ENCODE results near the gene COLEC11.
"Not testable (repeated sequence)": the region's sequence is repeated elsewhere in the genome, so short reads cannot be mapped to it uniquely, and the experiment has no call there.

Gene COLEC11

DNA sequence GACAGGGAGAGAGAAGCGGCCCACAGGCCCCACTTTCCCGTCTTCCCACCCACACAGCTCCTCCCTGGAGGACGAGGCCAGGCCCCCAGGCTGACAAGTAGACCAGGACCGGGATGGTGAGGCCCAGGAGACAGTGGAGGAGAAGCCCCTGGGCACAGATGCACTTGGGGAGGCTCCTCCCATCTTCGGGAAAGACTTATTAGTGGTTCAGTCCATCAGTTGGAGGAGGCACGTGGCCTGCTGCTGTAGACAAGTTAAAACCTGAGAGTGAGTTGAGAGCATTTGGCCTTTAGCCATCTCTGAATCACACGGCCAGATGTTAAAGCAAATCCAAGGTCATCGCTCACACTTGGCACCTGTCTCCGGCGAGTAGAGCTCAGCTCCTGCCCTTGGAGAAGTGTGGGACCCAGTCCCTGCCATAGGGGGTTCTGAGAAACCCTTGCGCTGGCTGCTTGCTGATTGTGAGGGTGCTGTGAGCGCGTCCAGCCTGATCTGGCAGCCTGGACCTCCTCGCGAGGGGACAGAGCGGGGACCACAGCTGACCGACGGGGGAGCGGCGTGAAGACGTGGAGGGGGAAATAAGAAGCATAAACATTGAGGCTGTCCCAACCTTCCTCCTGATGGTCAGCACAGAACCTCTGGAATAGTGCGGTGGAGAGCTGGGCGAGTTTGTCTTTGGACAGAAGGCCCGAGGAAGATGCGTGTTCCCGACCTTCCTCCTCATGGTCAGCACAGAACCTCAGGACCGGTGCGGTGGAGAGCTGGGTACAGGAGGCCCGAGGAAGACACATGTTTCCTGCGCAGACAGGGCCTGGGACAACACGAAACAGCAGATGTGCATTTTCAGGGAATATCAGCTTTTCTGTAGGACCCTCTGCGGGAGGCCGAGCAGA, 38.4 kb downstream of the COLEC11 start:
- H3K4me3 ChIP-seq (ENCODE audit: low read depth, low read length), result no peak overlapping the region
- TF ChIP-seq, protein P1, sequence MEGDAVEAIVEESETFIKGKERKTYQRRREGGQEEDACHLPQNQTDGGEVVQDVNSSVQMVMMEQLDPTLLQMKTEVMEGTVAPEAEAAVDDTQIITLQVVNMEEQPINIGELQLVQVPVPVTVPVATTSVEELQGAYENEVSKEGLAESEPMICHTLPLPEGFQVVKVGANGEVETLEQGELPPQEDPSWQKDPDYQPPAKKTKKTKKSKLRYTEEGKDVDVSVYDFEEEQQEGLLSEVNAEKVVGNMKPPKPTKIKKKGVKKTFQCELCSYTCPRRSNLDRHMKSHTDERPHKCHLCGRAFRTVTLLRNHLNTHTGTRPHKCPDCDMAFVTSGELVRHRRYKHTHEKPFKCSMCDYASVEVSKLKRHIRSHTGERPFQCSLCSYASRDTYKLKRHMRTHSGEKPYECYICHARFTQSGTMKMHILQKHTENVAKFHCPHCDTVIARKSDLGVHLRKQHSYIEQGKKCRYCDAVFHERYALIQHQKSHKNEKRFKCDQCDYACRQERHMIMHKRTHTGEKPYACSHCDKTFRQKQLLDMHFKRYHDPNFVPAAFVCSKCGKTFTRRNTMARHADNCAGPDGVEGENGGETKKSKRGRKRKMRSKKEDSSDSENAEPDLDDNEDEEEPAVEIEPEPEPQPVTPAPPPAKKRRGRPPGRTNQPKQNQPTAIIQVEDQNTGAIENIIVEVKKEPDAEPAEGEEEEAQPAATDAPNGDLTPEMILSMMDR (IDR thresholded peaks at IDR 0.05; ENCODE audit: insufficient read depth, low read depth, low read length, missing control alignments), result no peak
- no peak for DNase-seq (ENCODE audit: low read depth)

DNA sequence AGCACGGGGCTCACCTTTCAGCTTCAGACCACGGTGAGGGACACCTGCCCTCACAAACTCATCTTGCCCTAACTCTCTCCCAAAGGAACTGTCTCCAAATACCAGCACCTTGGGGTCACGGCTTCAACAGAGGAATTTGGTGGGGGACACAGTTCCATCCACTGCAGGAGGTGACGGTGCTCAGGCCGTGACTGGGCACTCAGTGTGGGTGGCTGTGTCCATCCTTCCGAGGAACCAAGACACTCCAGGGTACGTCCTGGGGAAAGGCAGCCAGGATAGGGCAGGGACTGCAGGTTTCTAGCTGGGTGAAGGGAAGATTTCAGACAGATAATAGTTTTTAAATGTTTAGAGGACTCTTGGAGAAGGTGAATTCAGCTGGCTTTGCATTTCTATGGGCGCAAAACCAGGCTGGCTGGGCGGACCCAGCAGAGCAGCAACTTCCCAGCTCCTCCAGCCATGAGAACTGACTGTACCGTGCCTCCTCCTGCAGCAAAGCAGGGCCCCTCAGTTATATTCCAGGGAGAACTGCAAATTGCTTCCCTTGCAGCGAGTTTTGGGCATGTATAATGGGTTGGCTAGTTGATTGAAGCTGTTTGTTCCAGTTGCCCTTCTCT, 39.2 kb downstream of the COLEC11 start:
- DNase-seq (ENCODE audit: low read depth), result no peak
- TF ChIP-seq, protein P1 (IDR thresholded peaks at IDR 0.05; ENCODE audit: insufficient read depth, low read depth, low read length, missing control alignments), result no peak
- no peak overlapping the region for H3K4me3 ChIP-seq (ENCODE audit: low read depth, low read length)

DNA sequence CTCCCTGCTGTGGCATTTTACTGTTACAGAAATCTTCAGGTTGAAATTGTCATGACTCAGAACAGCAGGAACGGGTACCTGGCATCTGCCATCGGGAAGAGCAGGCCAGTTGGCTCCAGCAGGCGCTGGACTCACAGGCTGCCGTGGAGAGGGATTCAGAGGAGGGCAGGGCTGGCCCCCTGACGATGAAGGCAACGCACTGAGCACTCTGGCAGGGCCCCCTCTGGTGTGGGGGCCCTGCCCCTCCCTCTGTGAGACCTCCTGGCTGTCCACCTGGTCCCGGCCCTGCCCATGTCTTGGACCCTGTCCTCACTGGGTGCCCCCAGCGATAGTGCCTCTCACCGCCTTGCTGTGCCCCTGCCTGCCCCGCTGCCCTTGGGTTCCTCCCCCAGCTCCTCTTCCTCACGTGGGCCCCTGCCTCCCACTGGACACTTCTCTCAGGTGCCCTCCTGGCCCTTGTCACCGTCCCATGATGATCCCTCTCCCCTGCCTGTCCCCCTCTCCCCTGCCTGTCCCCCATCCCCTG, 39.7 kb downstream of the COLEC11 start:
- H3K4me3 ChIP-seq (ENCODE audit: low read depth, low read length), result no peak overlapping the region
- DNase-seq (ENCODE audit: low read depth), result no peak
- TF ChIP-seq, protein P1 (IDR thresholded peaks at IDR 0.05; ENCODE audit: insufficient read depth, low read depth, low read length, missing control alignments), result no peak

DNA sequence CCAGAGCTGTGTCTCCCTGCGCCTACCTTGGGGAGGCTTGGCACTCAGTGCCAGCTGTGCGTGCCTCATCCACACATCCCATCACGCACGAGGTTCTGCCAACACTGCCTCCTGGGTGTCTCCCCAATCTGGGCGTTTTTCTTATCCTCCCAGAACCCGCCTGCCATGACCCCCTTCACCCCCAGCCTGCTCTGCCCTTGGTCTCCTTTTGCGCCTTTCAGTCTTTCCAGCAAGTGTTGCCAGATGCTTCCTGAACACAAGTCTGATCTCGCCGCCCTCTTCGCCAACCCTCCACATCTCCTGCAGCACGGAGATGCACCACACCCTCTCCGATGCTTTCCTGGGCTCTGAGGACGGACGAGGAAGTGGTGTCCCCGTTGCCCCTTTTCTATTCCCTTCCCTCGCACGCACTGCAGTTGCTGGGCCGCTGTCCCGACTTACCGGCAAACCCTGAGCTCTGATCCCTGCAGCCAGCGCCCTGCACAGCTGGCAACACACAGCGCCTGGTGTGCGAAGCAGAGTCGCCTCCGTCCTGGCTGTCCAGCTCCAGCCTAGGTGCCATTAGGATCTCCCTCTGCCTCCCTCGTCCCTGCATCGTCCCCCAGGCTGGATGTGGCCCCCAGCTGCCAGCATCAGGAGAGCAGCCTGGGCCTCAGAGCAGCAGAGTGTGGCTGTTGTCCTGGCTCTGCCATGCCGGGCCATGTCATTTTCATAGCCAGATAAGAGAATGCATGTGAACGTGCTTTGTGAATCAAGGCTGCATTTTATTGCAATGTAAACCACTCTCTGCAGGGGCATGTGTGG, 40.5 kb downstream of the COLEC11 start:
- no peak overlapping the region for H3K4me3 ChIP-seq (ENCODE audit: low read depth, low read length)
- TF ChIP-seq, protein P1 (IDR thresholded peaks at IDR 0.05; ENCODE audit: insufficient read depth, low read depth, low read length, missing control alignments), result no peak
- DNase-seq (ENCODE audit: low read depth), result no peak

DNA sequence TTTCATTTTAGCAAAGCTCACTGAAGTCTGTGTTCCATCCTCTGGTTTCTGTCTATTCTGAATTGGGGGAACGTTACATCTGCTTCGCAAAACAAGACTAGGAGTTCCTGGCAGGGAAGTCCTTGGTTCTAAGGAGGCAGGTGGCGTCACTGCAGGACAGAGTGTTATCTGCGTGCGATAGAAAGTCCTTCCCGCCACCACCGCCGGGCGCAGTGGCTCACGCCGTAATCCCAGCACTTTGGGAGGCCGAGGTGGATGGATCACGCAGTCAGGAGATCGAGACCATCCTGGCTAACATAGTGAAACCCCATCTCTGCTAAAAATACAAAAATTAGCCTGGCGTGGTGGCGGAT, 41.0 kb downstream of the COLEC11 start:
- not testable (repeated sequence) for H3K4me3 ChIP-seq (ENCODE audit: low read depth, low read length); DNase-seq (ENCODE audit: low read depth)

DNA sequence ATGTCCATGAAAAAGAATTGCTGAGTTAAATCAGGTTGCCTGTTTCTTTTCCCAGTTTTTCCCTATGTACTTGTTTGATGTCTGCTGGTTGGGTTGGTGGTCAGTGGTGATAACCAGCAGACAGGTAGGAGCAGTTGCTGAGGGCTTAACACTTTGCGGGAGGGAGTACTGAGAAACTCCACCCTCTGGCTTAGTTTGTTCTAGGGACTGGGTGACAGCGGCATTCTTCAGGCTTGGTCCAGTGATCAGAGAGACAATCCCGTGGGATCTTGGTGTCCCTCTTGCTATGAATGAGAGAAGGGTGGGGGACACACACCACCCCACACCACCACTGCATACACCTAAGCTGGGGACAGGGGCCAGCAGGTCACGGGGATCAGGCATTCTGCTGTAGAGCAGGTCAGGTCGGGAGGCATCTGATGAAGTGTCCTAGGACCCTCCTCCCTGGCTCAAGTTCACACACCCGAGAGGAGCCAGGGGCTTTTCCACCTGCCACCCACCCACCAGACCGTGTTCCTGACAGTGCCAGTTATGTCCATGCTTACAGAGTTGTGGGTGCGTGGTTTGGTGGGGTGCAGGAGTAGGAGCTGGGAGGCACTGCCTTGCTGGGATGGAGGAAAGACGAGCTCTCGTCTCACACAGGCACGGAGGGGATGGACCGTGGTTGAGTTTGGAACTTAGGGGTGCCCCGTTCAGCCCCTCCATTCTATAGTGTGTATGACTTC, 41.8 kb downstream of the COLEC11 start:
- no peak for DNase-seq (ENCODE audit: low read depth)
- no peak overlapping the region for H3K4me3 ChIP-seq (ENCODE audit: low read depth, low read length)
- TF ChIP-seq, protein P1 (IDR thresholded peaks at IDR 0.05; ENCODE audit: insufficient read depth, low read depth, low read length, missing control alignments), result no peak

All from GM12865 (cell line).